SK-N-DZ (cell line): ENCODE measurements around the gene KRTAP10-3.

ENCODE experiments used
- DNase-seq: peaks from one replicate; pipeline ENCODE4 v3.0.0-alpha.2; 2015; ENCODE audit warnings: low spot score

The KRTAP10-3 gene

DNA sequence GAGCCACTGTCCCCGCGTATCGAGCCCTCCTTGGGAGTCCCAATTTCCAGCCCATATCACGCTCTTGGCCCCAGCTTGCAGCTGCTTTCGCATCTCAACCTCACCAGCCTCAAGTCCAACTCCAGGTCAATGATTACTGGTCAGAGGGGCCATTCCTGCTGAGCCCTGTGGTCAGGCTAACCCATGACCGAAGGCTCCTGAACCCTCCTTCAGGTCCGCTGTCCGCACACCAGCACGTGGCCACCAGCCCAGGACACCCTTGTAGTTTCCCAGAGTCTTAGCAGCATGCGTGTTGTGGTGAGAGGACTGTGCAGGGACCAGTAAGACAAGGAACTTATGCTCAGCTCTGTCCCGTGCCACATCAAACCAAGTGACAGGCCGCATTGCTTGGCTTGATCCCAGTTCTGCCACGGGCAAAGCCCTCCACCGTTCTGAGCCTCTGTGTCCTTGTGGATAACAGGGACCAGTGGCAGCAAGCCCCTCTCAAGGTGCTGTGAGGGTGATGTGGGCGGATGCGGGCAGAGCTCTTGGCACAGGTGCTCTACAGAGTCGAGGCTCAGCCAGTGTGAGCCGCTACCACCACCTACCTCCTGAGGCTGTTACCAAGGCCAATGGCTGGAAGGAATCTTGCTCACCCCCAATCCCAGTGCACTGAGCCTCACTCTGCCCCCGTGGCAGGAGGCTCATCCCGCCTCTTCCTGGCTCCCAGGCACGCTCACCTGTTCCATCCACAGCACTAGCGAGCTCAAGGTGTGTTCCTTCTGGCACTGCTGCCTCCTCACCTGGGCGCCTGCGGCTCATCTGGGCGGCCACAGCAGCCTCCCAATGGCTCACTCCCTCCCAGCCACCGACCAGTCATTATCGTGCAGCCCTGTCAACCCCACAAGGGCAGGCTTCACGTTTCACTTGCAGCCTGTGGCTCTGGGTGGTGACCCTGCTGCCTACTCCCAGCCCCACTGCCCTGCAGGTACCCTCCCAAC is 39.0 kb downstream of the KRTAP10-3 start:
- no peak for DNase-seq

GRCh38 chr21:44518686-44519085 is 39.9 kb downstream of the KRTAP10-3 start:
- DNase-seq: no peak

DNA sequence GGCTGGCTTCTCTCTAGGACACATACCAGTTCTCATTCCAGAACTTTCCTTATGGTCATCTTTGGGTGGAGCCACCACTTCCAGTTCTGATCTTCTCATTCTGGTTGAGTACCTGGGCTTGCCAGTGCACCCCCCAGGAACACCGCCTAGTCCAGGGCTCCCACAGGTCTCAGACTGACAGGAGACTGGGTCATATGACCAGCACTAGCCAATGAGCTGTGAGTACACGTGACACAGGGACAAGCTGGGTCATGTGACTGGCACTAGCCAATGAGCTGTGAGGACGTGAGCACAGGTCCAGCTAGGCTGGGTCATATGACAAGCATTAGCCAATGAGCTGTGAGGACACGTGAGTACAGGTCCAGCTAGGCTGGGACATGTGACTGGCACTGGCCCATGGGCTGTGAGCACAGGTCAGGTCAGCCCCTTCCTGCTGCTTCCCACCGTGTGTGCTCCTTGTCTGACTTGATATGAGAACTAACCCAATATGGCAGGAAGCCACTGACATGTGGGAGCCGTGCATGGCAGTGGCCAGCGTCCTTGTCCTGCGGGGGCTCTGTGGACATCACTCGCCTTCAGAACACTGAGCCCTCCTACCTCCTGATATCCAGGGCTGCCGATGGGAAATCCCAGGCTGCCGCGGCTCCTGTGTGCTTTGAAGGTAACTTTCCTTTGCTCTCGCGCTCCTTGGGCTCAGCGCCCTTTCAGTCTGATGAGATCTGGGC is 41.3 kb downstream of the KRTAP10-3 start:
- peak; percentile 95 for DNase-seq

GRCh38 chr21:44516828-44517174 is 41.8 kb downstream of the KRTAP10-3 start:
- no peak for DNase-seq

- no peak for DNase-seq
Measured at GRCh38 chr21:44516342-44516741, 42.3 kb downstream of the KRTAP10-3 start.

- DNase-seq: no peak
Measured at GRCh38 chr21:44515359-44516165, 43.0 kb downstream of the KRTAP10-3 start.

DNA sequence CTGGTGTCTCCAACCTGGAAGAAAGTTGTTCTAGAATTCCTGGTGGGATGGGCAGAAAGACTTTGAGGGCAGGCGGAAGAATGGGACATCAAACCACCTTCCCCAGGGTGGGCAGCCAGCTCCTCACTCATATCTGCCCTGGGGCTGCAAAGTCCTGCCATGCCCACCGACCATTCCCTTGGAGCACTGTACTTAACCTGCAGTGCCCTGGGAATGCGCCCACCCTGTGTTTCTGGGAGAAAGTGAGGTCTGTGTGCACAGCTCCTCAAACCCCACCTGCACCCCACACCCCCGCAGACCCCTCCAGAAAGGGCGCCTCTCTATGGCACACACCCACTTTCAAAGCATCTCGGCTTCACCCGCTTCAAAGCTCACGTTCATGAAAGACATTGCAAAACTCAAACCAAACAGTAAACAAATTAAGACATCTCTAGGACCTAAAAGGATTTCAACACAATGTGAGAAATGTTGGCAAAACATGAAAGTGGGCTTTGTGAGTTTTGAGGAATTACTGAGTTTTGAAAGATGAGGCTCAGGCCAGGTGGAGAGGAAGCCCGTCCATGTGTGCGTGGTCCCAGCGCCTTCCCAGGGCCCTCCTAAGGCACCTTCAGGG is 43.7 kb downstream of the KRTAP10-3 start:
- DNase-seq: no peak

DNA sequence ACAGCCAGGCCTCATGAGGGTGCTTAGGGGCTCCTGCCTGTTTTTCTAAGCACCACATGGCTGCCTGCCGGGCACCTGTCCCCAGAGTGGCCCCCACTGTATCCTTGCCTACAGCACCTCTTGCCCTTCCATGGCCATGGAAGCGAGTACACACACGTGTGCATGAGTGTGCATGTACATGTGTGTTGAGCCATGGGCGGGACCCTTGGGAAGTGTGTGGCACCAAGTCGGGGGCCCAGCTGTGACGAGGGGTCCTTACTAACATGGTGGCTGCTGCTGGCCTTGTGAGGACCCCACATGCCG is 44.4 kb downstream of the KRTAP10-3 start:
- no peak for DNase-seq

GRCh38 chr21:44513389-44514217 is 45.0 kb downstream of the KRTAP10-3 start:
- DNase-seq: no peak

GRCh38 chr21:44512496-44513388 is 45.9 kb downstream of the KRTAP10-3 start:
- DNase-seq: no peak

DNA sequence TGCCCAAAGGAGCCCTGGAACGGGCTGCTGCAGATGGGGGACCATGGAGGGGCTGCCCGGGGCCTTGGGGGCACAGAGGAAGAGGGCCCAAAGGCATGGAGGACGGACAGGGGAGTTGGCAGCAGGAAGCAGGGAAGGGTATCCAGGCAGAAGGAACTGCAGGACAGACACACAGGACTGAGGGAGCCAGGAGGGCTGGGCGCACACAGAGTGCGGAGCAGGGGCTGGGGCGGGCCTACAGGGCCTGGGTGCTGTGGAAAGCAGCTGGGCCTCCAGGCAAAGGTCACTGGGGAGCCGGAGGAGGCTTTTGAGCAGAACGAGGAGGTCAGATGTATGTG is 46.7 kb downstream of the KRTAP10-3 start:
- no peak for DNase-seq

DNA sequence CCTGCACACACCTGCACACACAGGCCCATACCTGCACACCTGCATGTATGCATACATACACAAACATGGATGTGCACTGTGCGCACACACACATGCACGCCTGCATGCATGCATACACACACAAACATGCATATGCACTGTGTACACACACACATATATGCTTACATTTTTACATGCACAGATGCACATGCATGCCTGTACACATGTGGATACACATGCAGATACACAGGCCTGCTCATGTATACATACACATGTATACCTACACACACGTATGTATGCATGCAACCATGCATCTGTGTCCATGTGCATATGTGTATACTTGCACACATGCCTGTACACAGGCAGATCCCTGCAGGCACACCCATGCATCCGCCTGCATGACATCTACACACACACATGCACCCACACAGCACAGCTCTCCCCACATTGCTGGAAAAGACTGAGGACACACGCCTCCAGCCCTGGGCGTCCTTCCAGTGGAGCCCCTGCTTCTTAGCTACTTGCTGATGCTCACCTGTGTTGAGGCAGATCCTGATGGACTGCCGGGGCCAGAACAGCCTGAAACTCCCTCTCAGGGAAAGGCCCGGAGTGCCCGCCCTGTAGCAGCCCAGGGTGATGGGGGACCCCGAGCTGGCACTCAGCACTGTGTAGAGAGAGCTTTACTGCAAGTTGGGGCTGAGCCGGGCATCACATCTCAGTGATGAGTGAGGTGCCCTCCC is 47.2 kb downstream of the KRTAP10-3 start:
- DNase-seq: no peak

GRCh38 chr21:44510508-44511218 is 47.9 kb downstream of the KRTAP10-3 start:
- peak; percentile 20 for DNase-seq

- no peak for DNase-seq
Measured at GRCh38 chr21:44510109-44510507, 48.5 kb downstream of the KRTAP10-3 start.

GRCh38 chr21:44509539-44509938 is 49.1 kb downstream of the KRTAP10-3 start:
- DNase-seq: no peak

- no peak for DNase-seq
Measured at GRCh38 chr21:44508711-44509445, 49.7 kb downstream of the KRTAP10-3 start.

DNA sequence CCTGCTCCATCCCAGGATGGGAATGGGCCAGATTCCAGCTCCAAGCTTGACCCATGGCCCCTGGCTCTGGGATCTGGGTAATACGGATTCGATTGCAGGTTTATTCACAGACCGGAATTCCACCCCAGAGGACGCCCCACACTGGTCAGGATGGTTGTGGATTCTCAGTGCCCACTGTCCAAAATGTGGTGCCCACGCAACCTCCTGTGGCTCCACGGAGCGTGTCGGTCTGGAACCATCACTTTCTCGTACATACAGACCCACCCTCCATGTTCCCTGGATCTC is 50.2 kb downstream of the KRTAP10-3 start:
- DNase-seq: no peak
